B cell (primary cell): ENCODE measurements around the gene B9D1. TPM values are rescaled to one million over a fixed set of nuclear protein-coding genes. Genes with fewer than 3 reads are reported as not detected.

Experiments
- ATAC-seq: fragments of 200-7000 bp; cut with Tn5 transposase; one replicate; pipeline ENCODE4 v1.10.0; 2021; ENCODE audit warnings: low read depth, mild to moderate bottlenecking, moderate number of reproducible peaks, moderate library complexity
- CTCF ChIA-PET: fragments of 350-600 bp; sonication (Branson Sonifier 250); formaldehyde crosslinking; loops from one replicate; lab custom pipeline; 2021; ENCODE audit warnings: antibody characterized with exemption, inconsistent platforms; lab: Charles Lee
- POLR2A ChIA-PET: fragments of 350-600 bp; sonication (Branson Sonifier 250); formaldehyde crosslinking; loops from one replicate; lab custom pipeline; 2021; ENCODE audit warnings: antibody characterized with exemption; lab: Charles Lee
- DNase-seq: peaks from one replicate; pipeline ENCODE4 v3.0.0; 2013
- H2AFZ ChIP-seq: 2 replicates; pipeline ENCODE4 v1.6.1; 2012; ENCODE audit warnings: mild to moderate bottlenecking, low read depth, low read length; ENCODE audit not compliant: insufficient read depth, poor library complexity, severe bottlenecking
- H3K27ac ChIP-seq, 2 donors: 1 replicate in 1 of 2; 2 replicates in 1 of 2; pipeline ENCODE4 v1.5.1; 2012 to 2013; ENCODE audit warnings: low read length in 2 of 2, mild to moderate bottlenecking in 2 of 2, moderate library complexity in 1 of 2
- H3K27me3 ChIP-seq, 4 experiments: fragments of 200-600 bp in 1 of 4; sonication (generic) in 1 of 4; replicated peaks in 1 of 4; 1 replicate in 2 of 4; 2 replicates in 2 of 4; pipeline versions ENCODE4 v1.6.1 to v1.7.0; 2013 to 2016; ENCODE audit warnings: low read length in 3 of 4, mild to moderate bottlenecking in 2 of 4, mixed read lengths in 1 of 4, moderate library complexity in 1 of 4; ENCODE audit not compliant: insufficient read depth in 4 of 4, control insufficient read depth in 3 of 4; ENCODE audit errors: control extremely low read depth in 1 of 4
- H3K36me3 ChIP-seq, 2 experiments: replicated peaks in 1 of 2; 1 replicate in 1 of 2; 2 replicates in 1 of 2; pipeline versions ENCODE4 v1.6.1 to v1.7.1; 2013; ENCODE audit warnings: low read length in 1 of 2; ENCODE audit not compliant: insufficient read depth in 2 of 2, control insufficient read depth in 1 of 2; ENCODE audit errors: control extremely low read depth in 1 of 2, extremely low read depth in 1 of 2
- H3K4me1 ChIP-seq, 2 donors: fragments of 200-600 bp in 1 of 2; sonication (generic) in 1 of 2; 1 replicate in 1 of 2; 2 replicates in 1 of 2; pipeline versions ENCODE4 v1.5.1 to v1.6.1; 2013 to 2017; ENCODE audit warnings: low read length in 2 of 2; ENCODE audit not compliant: control insufficient read depth in 2 of 2, insufficient read depth in 2 of 2
- H3K4me2 ChIP-seq: replicated peaks from 2 replicates; pipeline ENCODE3; 2012; ENCODE audit warnings: mild to moderate bottlenecking, low read depth, low read length; ENCODE audit not compliant: poor library complexity, severe bottlenecking
- H3K4me3 ChIP-seq, 5 experiments: fragments of 200-600 bp in 1 of 5; sonication (generic) in 1 of 5; 1 replicate in 3 of 5; 2 replicates in 2 of 5; pipeline versions ENCODE4 v1.5.1 to v1.7.0; 2011 to 2016; ENCODE audit warnings: low read length in 4 of 5, mild to moderate bottlenecking in 4 of 5, low read depth in 2 of 5, control low read depth in 1 of 5, moderate library complexity in 1 of 5; ENCODE audit not compliant: insufficient read depth in 1 of 5; ENCODE audit errors: control extremely low read depth in 1 of 5, extremely low read depth in 1 of 5
- H3K79me2 ChIP-seq: fragments of 200-600 bp; sonication (generic); one replicate; pipeline ENCODE4 v1.6.0; 2016; ENCODE audit warnings: low read length; ENCODE audit not compliant: control insufficient read depth, insufficient read depth
- H3K9ac ChIP-seq: fragments of 200-600 bp; sonication (generic); 2 replicates; pipeline ENCODE4 v1.6.1; 2017; ENCODE audit warnings: mild to moderate bottlenecking, low read length, moderate library complexity
- H3K9me3 ChIP-seq, 3 donors: one replicate each; pipeline versions ENCODE4 v1.6.1 to v1.7.1; 2013; ENCODE audit warnings: low read length in 2 of 3; ENCODE audit not compliant: control insufficient read depth in 2 of 3, insufficient read depth in 1 of 3; ENCODE audit errors: control extremely low read depth in 1 of 3
- H4K20me1 ChIP-seq: 2 replicates; pipeline ENCODE4 v1.6.0; 2012; ENCODE audit warnings: mild to moderate bottlenecking, low read length; ENCODE audit not compliant: insufficient read depth, control insufficient read depth, poor library complexity, severe bottlenecking
- H3K27ac Mint-ChIP-seq: one replicate; pipeline ENCODE4 v1.8.0; 2021; ENCODE audit warnings: mixed read lengths
- H3K27me3 Mint-ChIP-seq: one replicate; pipeline ENCODE4 v1.8.0; 2021; ENCODE audit warnings: mixed read lengths
- H3K4me1 Mint-ChIP-seq: one replicate; pipeline ENCODE4 v1.8.0; 2021; ENCODE audit warnings: mixed read lengths
- H3K4me3 Mint-ChIP-seq: one replicate; pipeline ENCODE4 v1.8.0; 2021; ENCODE audit warnings: mixed read lengths
- H3K9me3 Mint-ChIP-seq: one replicate; pipeline ENCODE4 v1.8.0; 2022; ENCODE audit warnings: mixed read lengths; ENCODE audit not compliant: insufficient read depth
- EZH2 ChIP-seq: IDR thresholded peaks from 2 replicates; pipeline ENCODE4 v1.6.1; 2012; ENCODE audit warnings: borderline replicate concordance, low read depth, mild to moderate bottlenecking, moderate library complexity, low read length; ENCODE audit not compliant: insufficient read depth, poor library complexity, severe bottlenecking
- WGBS: methylation state at CpG from one replicate; pipeline ENCODE4 v1.1.5; 2013; ENCODE audit warnings: missing lambda C conversion rate; ENCODE audit not compliant: insufficient coverage; 5-methylcytosine and 5-hydroxymethylcytosine counted together
- intact Hi-C: fragments of 100-400 bp; cut with micrococcal nuclease; formaldehyde crosslinking; loops from one replicate; pipeline ENCODE4 v1.10.0; 2022
- polyA plus RNA-seq: library from polyadenylated mRNA; depleted of rRNA; stranded (reverse); fragments of >200 nt; gene quantifications from 2 replicates; pipeline ENCODE4 v1.2.3, GENCODE V29; 2012
- total RNA-seq, 2 donors: library from RNA; stranded (reverse); fragments of 120-200 nt in 1 of 2; gene quantifications; 1 replicate in 1 of 2; 2 replicates in 1 of 2; pipeline versions ENCODE4 v1.2.3 to v1.2.4, GENCODE V29; 2013 to 2022
- TF ChIP-seq, protein P1 (sequence below): fragments of 200-600 bp; IDR thresholded peaks from one replicate; pipeline ENCODE4 v1.8.0; 2022; ENCODE audit warnings: antibody characterized with exemption, mild to moderate bottlenecking

B9D1 gene
- total and polyA plus RNA-seq, 2 donors (not counting 1 experiment from before 2014, with no cell fraction given), result 2.5 to 6.9 TPM

DNA sequence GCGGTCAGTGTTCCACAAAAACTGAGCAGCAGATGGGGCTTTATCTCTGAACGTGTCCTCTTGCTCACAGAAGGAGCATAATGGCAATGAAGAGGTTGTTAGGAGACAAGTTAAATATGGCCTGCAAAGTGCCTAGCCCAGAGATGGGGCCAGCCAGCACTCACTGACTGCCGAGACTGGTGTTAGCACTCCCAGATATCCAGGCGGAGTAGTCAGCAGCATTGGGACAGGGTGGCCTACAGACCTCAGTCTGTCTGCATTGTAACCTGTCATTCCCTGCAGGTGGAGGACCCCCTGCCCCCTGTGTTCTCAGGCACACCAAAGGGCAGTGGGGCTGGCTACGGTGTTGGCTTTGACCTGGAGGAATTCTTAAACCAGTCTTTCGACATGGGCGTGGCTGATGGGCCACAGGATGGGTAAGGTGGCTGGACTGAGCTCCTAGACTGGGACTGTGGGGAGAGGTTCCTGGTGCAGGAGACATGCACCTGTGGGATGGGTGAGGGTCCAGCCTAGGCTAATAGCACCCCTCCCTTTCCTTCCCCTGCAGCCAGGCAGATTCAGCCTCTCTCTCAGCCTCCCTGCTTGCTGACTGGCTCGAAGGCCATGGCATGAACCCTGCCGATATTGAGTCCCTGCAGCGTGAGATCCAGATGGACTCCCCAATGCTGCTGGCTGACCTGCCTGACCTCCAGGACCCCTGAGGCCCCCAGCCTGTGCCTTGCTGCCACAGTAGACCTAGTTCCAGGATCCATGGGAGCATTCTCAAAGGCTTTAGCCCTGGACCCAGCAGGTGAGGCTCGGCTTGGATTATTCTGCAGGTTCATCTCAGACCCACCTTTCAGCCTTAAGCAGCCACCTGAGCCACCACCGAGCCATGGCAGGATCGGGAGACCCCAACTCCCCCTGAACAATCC lies 20.3 kb upstream of the B9D1 start:
- H3K4me3 ChIP-seq, result no peak overlapping the region
- intact Hi-C loops, result no loop called here
- peaks cover 14% of the 10 kb centered on the region for H3K4me1 Mint-ChIP-seq
- H3K9me3 ChIP-seq, result no peaks in the 10 kb centered on the region
- no peaks in the 10 kb centered on the region for H3K9me3 Mint-ChIP-seq
- H2AFZ ChIP-seq, result no peak overlapping the region
- H3K27ac ChIP-seq, result no peak overlapping the region
- H3K9ac ChIP-seq, result no peak overlapping the region
- ATAC-seq, result no peak
- POLR2A ChIA-PET, result no interaction called here
- CTCF ChIA-PET, result interaction anchor here (1.1 kb wide), 1 partner anchor 20 kb away, joined by 3 read pairs; the partner anchor contains the start of gene B9D1
- H3K4me2 ChIP-seq, result no peak overlapping the region
- H4K20me1 ChIP-seq, result peaks cover 12% of the 10 kb centered on the region
- H3K36me3 ChIP-seq, result peaks cover 0 to 45% of the 10 kb centered on the region in 2 experiments
- peaks cover 9% of the 10 kb centered on the region for H3K27me3 Mint-ChIP-seq
- no peak overlapping the region for H3K4me3 Mint-ChIP-seq
- TF ChIP-seq, protein P1, sequence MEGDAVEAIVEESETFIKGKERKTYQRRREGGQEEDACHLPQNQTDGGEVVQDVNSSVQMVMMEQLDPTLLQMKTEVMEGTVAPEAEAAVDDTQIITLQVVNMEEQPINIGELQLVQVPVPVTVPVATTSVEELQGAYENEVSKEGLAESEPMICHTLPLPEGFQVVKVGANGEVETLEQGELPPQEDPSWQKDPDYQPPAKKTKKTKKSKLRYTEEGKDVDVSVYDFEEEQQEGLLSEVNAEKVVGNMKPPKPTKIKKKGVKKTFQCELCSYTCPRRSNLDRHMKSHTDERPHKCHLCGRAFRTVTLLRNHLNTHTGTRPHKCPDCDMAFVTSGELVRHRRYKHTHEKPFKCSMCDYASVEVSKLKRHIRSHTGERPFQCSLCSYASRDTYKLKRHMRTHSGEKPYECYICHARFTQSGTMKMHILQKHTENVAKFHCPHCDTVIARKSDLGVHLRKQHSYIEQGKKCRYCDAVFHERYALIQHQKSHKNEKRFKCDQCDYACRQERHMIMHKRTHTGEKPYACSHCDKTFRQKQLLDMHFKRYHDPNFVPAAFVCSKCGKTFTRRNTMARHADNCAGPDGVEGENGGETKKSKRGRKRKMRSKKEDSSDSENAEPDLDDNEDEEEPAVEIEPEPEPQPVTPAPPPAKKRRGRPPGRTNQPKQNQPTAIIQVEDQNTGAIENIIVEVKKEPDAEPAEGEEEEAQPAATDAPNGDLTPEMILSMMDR, result no peak
- no peak for TF ChIP-seq EZH2
- WGBS, result 99% methylated on average over 9 of the region's 13 CpGs
- peaks cover 4% of the 10 kb centered on the region for H3K79me2 ChIP-seq
- H3K27ac Mint-ChIP-seq, result no peak overlapping the region
- H3K4me1 ChIP-seq, result peaks cover 7 to 9% of the 10 kb centered on the region in 2 donors
- DNase-seq, result no peak
- H3K27me3 ChIP-seq, result peaks cover 0 to 13% (median 0%) of the 10 kb centered on the region in 4 experiments
